ENCODE data around the gene NOVA2.

- no peak for TF ChIP-seq CTCF (conservative IDR thresholded peaks at IDR 0.05; ENCODE audit: low read depth, low read length)
- no peak for TF ChIP-seq EZH2 (IDR thresholded peaks at IDR 0.05; ENCODE audit: low read length, unreplicated experiment)
- no peak for TF ChIP-seq EZH2phosphoT487 (IDR thresholded peaks at IDR 0.05; ENCODE audit: borderline replicate concordance, low read length)
Measured at GRCh38 chr19:45889210-45889885, 84.3 kb downstream of the NOVA2 start.
